SKM-1 (cell line): Measurements from ENCODE around the gene LYSMD2.

Experiments used
- DNase-seq: peaks from one replicate; lab custom pipeline; 2025; ENCODE audit not compliant: unreplicated experiment; lab: John Stamatoyannopoulos, UW

Gene LYSMD2

GRCh38 chr15:51720201-51720995 is 17.1 kb downstream of the LYSMD2 start:
- no peak for DNase-seq

GRCh38 chr15:51718746-51719145 is 18.7 kb downstream of the LYSMD2 start:
- no peak for DNase-seq

- DNase-seq, result no peak
Observed at GRCh38 chr15:51718219-51718618, 19.2 kb downstream of the LYSMD2 start.

DNA sequence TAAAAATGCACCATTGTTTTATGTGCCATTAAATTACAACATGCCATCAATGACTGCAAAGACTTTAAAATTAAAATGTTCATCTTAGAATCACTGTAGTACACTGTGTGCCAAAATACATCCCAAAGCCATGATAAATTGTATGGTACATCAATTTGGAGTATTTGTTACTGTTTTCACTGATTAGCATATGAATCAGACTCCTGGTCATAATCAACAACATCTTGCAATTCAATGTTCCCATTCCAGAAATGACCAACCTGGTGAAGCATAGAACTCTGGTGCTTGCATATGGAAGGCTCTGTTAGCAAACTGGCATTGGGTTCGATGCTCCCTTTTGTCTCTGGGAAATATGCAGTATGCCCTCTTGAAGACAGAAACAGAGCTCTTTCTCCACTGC is 22.5 kb downstream of the LYSMD2 start:
- no peak for DNase-seq

- DNase-seq, result no peak
Observed at GRCh38 chr15:51714162-51714561, 23.3 kb downstream of the LYSMD2 start.

DNA sequence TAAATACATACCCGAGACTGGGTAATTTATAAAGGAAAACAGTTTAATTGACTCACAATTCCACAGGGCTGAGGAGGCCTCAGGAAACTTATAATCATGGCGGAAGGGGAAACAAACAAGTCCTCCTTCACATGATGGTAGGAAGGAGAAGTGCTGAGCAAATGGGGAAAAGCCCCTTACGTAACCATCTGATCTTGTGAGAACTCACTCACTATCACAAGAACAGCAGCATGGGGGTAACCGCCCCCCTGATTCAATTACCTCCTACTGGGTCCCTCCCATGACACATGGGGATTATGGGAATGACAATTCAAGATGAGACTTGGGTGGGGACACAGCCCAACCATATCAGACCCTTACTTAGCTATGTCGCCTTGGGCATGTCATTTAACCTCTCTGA is 28.4 kb downstream of the LYSMD2 start:
- no peak for DNase-seq

DNA sequence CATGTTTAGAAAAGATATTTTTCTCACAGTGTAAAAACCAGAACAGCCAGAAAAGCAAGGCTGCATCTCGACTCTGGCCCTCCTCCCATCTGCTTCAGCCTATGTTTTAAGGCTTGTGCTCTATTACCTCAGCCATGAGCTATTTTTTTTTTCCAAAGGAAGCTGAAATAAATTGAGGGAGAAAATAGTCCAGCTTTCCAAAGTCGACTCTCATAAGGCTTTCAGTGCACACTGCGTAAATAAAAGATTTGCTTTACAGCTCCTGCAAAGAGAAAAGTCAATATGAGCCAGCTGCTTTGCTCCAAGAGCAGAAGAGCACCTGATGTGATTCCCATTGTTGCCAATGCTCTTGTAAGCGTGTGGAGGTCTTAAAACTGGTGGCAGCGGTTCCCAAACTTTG is 29.4 kb downstream of the LYSMD2 start:
- DNase-seq, result no peak

GRCh38 chr15:51706926-51707608 is 30.4 kb downstream of the LYSMD2 start:
- DNase-seq, result no peak

DNA sequence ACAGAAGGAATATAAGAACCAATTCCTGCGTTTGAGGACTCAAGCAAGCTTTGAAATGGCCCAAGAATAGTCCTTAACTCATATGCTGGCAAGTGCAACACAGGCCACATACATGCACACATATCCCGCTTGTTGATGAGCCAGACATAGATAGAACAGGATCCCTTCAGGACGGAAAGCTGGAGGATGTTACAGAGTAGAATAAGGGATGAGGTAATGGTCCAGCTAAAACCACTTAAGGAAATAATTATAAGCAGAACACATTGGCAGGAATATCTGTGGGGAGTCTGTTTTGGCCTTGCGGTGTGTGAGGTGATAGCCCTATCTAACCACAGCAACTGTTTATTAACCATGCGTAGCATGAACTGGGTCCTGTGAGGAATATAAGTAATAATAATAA is 31.2 kb downstream of the LYSMD2 start:
- no peak for DNase-seq

GRCh38 chr15:51702710-51703109 is 34.7 kb downstream of the LYSMD2 start:
- no peak for DNase-seq

GRCh38 chr15:51699373-51699772 is 38.1 kb downstream of the LYSMD2 start:
- DNase-seq, result no peak

DNA sequence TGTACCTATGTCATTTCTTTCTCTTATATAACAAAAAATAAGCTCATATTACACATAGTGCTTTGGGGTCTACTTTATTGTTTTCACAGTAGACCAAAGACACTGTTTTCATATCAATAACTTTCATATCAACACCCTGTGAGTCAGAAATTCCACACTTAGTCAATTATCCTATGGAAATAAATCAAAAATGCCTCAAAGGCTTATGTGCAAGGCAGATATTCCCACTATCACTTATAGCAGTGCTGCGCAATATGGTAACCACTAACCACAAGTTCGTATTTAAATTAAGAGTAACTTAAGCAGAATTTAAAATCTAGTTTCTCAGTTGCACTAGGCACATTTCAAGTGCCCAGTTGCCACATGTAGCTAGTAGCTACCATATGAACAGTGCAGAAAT is 40.3 kb downstream of the LYSMD2 start:
- no peak for DNase-seq

DNA sequence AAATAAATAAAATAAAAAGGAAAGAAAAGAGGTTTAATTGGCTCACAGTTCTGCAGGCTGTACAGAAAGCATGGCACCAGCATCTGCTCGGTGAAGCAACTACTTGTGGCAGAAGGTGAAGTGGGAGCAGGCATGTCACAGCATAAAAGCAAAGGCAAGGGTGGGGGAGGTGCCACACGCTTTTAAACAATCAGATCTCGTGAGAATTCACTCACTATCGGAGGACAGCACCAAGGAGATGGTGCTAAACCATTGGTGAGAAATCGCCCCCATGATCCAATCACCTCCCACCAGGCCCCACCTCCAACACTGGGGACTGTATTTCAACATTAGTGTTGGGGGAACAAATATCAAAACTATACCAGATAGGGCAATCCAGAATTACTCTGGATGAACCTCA is 40.9 kb downstream of the LYSMD2 start:
- no peak for DNase-seq

GRCh38 chr15:51692154-51692553 is 45.3 kb downstream of the LYSMD2 start:
- DNase-seq, result no peak

DNA sequence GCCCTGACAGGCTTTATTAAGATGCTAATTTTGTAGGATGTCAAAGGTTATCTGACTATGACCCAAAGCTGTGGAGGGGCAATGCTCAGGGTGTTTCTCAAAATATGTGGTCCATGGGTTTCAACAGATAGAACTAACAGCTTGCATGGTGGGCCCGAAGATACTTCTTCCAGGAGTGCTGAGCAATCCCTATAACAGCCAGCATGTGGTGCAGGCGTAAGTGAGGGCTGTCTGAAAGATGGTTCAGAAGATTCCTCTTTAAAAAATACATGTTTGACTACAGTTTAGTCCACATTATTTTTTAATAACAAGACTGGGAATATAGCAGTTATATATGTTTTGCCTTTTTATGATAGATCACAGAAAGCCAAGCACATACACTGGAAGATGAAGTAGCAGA is 48.6 kb downstream of the LYSMD2 start:
- DNase-seq, result no peak

DNA sequence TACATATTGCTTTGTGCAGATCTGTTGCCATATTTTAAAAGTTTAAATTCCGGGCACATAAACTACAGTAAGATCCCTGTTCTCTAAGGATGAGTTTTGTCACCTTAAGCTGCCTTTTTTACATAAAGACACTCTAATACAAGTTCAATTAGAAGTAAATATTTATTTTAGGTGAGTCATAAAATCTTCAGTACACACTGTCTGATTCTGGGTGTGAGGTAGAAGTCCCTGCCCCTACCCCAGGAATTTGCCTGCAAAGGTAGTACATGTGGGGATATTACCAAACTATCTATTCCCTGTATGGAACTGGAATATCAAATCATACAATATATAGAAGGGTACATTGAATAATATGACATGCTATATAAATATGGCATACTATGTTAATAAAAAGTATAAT is 49.9 kb downstream of the LYSMD2 start:
- DNase-seq, result no peak

DNA sequence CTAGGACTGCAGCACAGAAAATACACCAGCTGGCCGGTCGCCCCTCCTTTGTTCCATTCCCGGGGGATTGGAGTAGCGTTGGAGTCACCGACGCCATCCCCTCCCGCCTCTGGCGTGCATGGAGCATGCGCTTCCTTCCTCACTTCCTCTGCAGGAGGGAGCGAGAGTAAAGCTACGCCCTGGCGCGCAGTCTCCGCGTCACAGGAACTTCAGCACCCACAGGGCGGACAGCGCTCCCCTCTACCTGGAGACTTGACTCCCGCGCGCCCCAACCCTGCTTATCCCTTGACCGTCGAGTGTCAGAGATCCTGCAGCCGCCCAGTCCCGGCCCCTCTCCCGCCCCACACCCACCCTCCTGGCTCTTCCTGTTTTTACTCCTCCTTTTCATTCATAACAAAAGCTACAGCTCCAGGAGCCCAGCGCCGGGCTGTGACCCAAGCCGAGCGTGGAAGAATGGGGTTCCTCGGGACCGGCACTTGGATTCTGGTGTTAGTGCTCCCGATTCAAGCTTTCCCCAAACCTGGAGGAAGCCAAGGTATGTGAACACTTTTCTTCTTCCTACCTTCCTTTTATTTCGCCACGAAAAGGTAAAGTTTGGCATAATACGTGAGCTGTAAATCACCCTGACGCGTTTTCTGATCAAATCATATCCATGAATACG is 56.0 kb downstream of the LYSMD2 start, which contains the start of gene SCG3:
Gene SCG3, plus strand, starts transcription at position 201 of the 661 bp plus-strand sequence. Its CDS starts 253 bp downstream, at position 454.
- DNase-seq, result no peak

DNA sequence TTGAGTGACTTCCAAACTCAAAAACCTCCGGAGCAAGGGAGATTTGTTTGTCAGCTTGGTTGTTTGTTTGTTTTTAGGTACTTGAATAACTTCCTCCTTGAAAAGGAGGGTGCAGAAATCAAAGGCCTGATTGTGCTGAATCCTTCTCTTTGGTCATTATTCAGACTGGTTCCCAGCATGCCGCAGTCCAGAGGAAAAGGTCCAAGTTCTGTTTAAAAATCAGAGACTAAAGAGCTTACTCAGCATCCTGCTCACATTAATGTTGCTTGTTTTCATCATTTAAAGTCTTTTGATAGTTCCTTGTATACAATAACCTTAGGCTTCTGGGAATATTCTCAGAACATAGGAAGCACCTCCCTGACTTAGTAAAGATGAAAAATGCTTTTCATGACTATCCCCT is 57.1 kb downstream of the LYSMD2 start:
- no peak for DNase-seq

DNA sequence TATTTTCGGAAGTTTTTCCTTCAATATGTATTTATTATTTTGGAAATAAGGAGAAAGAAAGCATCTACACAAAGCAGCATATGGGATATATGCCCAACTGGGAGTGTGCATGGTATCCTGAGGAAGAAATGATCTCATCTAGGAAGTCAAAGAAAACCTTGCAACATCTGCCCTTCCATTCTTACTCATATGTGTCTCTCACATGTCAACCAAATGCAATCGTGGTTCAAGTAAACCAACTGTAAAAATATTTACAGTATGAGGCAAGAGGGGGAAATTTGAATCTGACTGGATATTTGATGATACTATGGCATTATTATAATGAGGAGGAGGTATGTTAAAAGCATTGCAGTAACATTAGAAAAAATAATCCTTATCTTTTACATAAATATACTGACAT is 59.4 kb downstream of the LYSMD2 start:
- DNase-seq, result no peak

DNA sequence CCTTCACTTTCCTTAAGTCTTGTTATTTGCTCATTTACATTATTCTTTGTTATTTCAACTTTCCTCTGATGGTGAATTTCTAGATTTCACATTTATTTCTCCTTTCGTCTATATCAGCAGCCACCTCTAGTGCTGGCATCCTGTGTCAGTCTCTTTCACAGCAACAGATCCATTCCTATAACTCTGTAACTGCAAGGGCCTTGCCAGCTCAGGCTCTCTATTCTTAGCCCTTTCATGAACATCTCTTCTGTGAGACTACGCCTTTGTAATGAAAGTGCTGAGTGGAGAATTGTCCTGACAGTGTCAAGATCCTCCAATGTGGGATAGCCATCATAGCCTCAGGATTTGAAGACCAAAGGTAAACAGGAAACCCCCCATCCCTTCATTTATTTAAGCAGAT is 60.0 kb downstream of the LYSMD2 start:
- no peak for DNase-seq

DNA sequence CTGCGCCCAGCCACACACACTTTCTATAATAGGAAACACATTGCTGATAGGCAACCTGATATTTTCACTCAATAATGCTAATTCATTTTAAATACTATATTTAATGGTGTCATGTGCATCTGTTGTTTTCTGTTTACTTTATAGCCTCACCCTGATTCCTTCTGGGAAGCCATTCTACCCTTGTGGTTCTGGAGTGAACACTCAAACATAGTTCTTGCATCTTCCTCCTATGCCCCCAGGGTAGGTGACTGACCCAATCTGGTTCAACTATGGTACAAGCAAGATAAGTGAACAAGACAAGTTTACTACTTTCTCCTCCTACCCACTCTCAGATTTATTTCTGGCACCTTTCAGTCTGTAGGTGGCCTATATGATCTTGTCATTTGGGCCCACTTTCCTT is 60.4 kb downstream of the LYSMD2 start:
- no peak for DNase-seq

DNA sequence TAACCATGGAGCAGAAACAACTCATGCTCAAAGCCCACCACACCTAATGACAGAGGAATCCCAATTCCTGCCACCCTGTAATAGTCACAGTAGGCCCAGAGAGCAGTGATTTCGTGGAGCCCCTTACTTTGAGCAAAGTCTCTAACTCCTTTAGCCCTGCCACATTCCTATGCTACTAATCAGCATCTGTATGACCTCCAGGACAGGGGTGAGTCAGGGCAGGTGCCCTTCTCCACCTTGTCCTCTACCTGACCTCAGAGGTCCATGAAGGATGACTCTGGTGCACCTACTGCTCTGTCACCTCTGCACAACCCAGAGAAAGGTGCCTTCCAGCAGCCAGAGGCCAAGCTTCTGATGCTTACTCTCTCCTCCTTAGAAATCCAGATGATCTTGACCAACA is 62.2 kb downstream of the LYSMD2 start:
- DNase-seq, result no peak
